ENCODE data around the gene TNS1.
A peak's percentile ranks its signal among the peaks of the same experiment; 100 is the strongest.
"Not testable (repeated sequence)": the region's sequence is repeated elsewhere in the genome, so short reads cannot be mapped to it uniquely, and the experiment has no call there.

TNS1 gene

GRCh38 chr2:218029366-218030360, 26.9 kb upstream of the TNS1 start:
- no peak for DNase-seq

- DNase-seq = no peak
Measured at GRCh38 chr2:218028562-218029348, 26.0 kb upstream of the TNS1 start.

GRCh38 chr2:218028189-218028495, 25.3 kb upstream of the TNS1 start:
- DNase-seq = no peak

GRCh38 chr2:218027426-218028188, 24.8 kb upstream of the TNS1 start:
- DNase-seq = no peak

GRCh38 chr2:218026676-218027425, 24.1 kb upstream of the TNS1 start:
- DNase-seq = peak; percentile 57

GRCh38 chr2:218026244-218026643, 23.4 kb upstream of the TNS1 start:
- no peak for DNase-seq

GRCh38 chr2:218024871-218025270, 22.1 kb upstream of the TNS1 start:
- DNase-seq = no peak

- no peak for DNase-seq
Measured at GRCh38 chr2:218024336-218024735, 21.5 kb upstream of the TNS1 start.

GRCh38 chr2:218023636-218024035, 20.8 kb upstream of the TNS1 start:
- DNase-seq = no peak

GRCh38 chr2:218022851-218023530, 20.2 kb upstream of the TNS1 start:
- no peak for DNase-seq

- no peak for DNase-seq
Measured at GRCh38 chr2:218022131-218022850, 19.5 kb upstream of the TNS1 start.

- no peak for DNase-seq
Measured at GRCh38 chr2:218021536-218022071, 18.8 kb upstream of the TNS1 start.

- DNase-seq = no peak
Measured at GRCh38 chr2:218020966-218021535, 18.3 kb upstream of the TNS1 start.

GRCh38 chr2:218020281-218020680, 17.5 kb upstream of the TNS1 start:
- no peak for DNase-seq

- no peak for DNase-seq
Measured at GRCh38 chr2:218019411-218020060, 16.7 kb upstream of the TNS1 start.

GRCh38 chr2:218018842-218019125, 16.0 kb upstream of the TNS1 start:
- not testable (repeated sequence) for DNase-seq

GRCh38 chr2:218017211-218018053, 14.6 kb upstream of the TNS1 start:
- no peak for DNase-seq

- no peak for DNase-seq
Measured at GRCh38 chr2:218016810-218017209, 14.0 kb upstream of the TNS1 start.
